T-helper 22 cell (primary cell): Measurements from ENCODE around the gene PLXNA3.

Experiments used
- DNase-seq: peaks from one replicate; pipeline ENCODE4 v3.0.0-alpha.2; 2020; ENCODE audit warnings: low read depth

Gene PLXNA3

GRCh38 chrX:154458954-154459778, 1.1 kb downstream of the PLXNA3 start:
- DNase-seq: no peak

GRCh38 chrX:154459832-154460231, 1.8 kb downstream of the PLXNA3 start:
- no peak for DNase-seq

GRCh38 chrX:154460326-154460725, 2.2 kb downstream of the PLXNA3 start:
- no peak for DNase-seq

GRCh38 chrX:154462396-154462795, 4.3 kb downstream of the PLXNA3 start:
- no peak for DNase-seq

GRCh38 chrX:154463611-154464220, 5.6 kb downstream of the PLXNA3 start:
- DNase-seq: no peak

- DNase-seq: no peak
Observed at GRCh38 chrX:154464806-154465365, 6.8 kb downstream of the PLXNA3 start.

- no peak for DNase-seq
Observed at GRCh38 chrX:154465601-154466000, 7.5 kb downstream of the PLXNA3 start.

- DNase-seq: no peak
Observed at GRCh38 chrX:154466036-154466435, 8.0 kb downstream of the PLXNA3 start.

GRCh38 chrX:154466907-154467306, 8.8 kb downstream of the PLXNA3 start:
- DNase-seq: no peak

GRCh38 chrX:154467556-154467955, 9.5 kb downstream of the PLXNA3 start:
- DNase-seq: no peak

GRCh38 chrX:154468217-154468616, 10.1 kb downstream of the PLXNA3 start:
- DNase-seq: no peak

- no peak for DNase-seq
Observed at GRCh38 chrX:154469114-154469513, 11.0 kb downstream of the PLXNA3 start.

GRCh38 chrX:154469880-154470279, 11.8 kb downstream of the PLXNA3 start:
- no peak for DNase-seq

- DNase-seq: no peak
Observed at GRCh38 chrX:154470434-154470833, 12.4 kb downstream of the PLXNA3 start.

- DNase-seq: no peak
Observed at GRCh38 chrX:154470914-154471568, 13.0 kb downstream of the PLXNA3 start.

- DNase-seq: no peak
Observed at GRCh38 chrX:154471839-154472684, 14.0 kb downstream of the PLXNA3 start.

GRCh38 chrX:154472685-154473632, 14.9 kb downstream of the PLXNA3 start:
- DNase-seq: no peak

GRCh38 chrX:154473683-154474082, 15.6 kb downstream of the PLXNA3 start:
- DNase-seq: no peak

GRCh38 chrX:154476821-154477220, 18.7 kb downstream of the PLXNA3 start:
- DNase-seq: no peak

GRCh38 chrX:154477891-154478477, 19.9 kb downstream of the PLXNA3 start:
- no peak for DNase-seq
